ENCODE data around the gene PCDHGA1. TPM values are rescaled to one million over a fixed set of nuclear protein-coding genes. Genes with fewer than 3 reads are reported as not detected.

The PCDHGA1 gene
- polyA plus RNA-seq, 1 donor from 2014 or later, result 0.19 TPM

- Histone ChIP-seq H3K4me3 (ENCODE audit: low read length) (no peak overlapping the region), H3K79me2 (replicated peaks; ENCODE audit: insufficient read depth, low read length) (no peaks in the 10 kb centered on the region), H3K4me2 (ENCODE audit: low read length) (no peak overlapping the region), H3K27ac (ENCODE audit: low read length) (no peak overlapping the region), H3K27me3 (ENCODE audit: insufficient read depth, low read depth, low read length) (no peaks in the 10 kb centered on the region), H3K9me3 (ENCODE audit: low read length) (no peaks in the 10 kb centered on the region), H3K36me3 (ENCODE audit: insufficient read depth, low read length) (peaks cover 8% of the 10 kb centered on the region), H3K9ac (ENCODE audit: low read length) (no peak overlapping the region), H4K20me1 (ENCODE audit: insufficient read depth) (no peaks in the 10 kb centered on the region), H3K9me2 (ENCODE audit: insufficient read depth, low read length) (no peaks in the 10 kb centered on the region), H2AFZ (ENCODE audit: low read depth, low read length) (no peak overlapping the region), H3F3A (ENCODE audit: insufficient read depth, low read length, poor library complexity, severe bottlenecking) (peaks cover 3% of the 10 kb centered on the region)
- TF ChIP-seq POLR2AphosphoS5 (IDR thresholded peaks at IDR 0.05) (no peak), EP300 (conservative IDR thresholded peaks at IDR 0.05; ENCODE audit: poor library complexity, severe bottlenecking) (no peak), MXI1 (conservative IDR thresholded peaks at IDR 0.05; ENCODE audit: poor library complexity, severe bottlenecking) (no peak), REST (IDR thresholded peaks at IDR 0.05; ENCODE audit: borderline replicate concordance) (no peak), TAF1 (IDR thresholded peaks at IDR 0.05; ENCODE audit: low read depth) (no peak), CTCF (IDR thresholded peaks at IDR 0.05; ENCODE audit: poor library complexity, severe bottlenecking) (no peak)
These were observed 187.7 kb downstream of the PCDHGA1 start for GRCh38 chr5:141517880-141518617.

- Histone ChIP-seq H3K27me3 (ENCODE audit: insufficient read depth, low read depth, low read length) (no peaks in the 10 kb centered on the region), H2AFZ (ENCODE audit: low read depth, low read length) (no peak overlapping the region), H3K27ac (ENCODE audit: low read length) (no peak overlapping the region), H3K79me2 (replicated peaks; ENCODE audit: insufficient read depth, low read length) (no peaks in the 10 kb centered on the region), H3K9me2 (ENCODE audit: insufficient read depth, low read length) (no peaks in the 10 kb centered on the region), H3K4me3 (ENCODE audit: low read length) (no peak overlapping the region), H3K9me3 (ENCODE audit: low read length) (no peaks in the 10 kb centered on the region), H3K36me3 (ENCODE audit: insufficient read depth, low read length) (peaks cover 11% of the 10 kb centered on the region), H4K20me1 (ENCODE audit: insufficient read depth) (no peaks in the 10 kb centered on the region), H3K9ac (ENCODE audit: low read length) (no peak overlapping the region), H3K4me2 (ENCODE audit: low read length) (no peak overlapping the region), H3F3A (ENCODE audit: insufficient read depth, low read length, poor library complexity, severe bottlenecking) (no peaks in the 10 kb centered on the region)
- TF ChIP-seq MXI1 (conservative IDR thresholded peaks at IDR 0.05; ENCODE audit: poor library complexity, severe bottlenecking) (no peak), EP300 (conservative IDR thresholded peaks at IDR 0.05; ENCODE audit: poor library complexity, severe bottlenecking) (no peak), POLR2AphosphoS5 (IDR thresholded peaks at IDR 0.05) (no peak)
These were observed 188.3 kb downstream of the PCDHGA1 start for GRCh38 chr5:141518618-141519015.
